D721Med (cell line): ENCODE measurements around the gene MAP3K13.

Experiments used
- DNase-seq: peaks from one replicate; pipeline ENCODE4 v3.0.0; 2011; ENCODE audit warnings: low spot score; ENCODE audit not compliant: insufficient read length
- FAIRE-seq: peaks from 2 replicates; lab custom pipeline; 2011; peaks lifted over from hg19 to GRCh38; lab: Jason Lieb, UNC
- TF ChIP-seq, protein P1 (sequence below): IDR thresholded peaks from 2 replicates; pipeline ENCODE4 v1.5.1; 2012; ENCODE audit warnings: mild to moderate bottlenecking, control low read depth; ENCODE audit not compliant: insufficient read depth; ENCODE audit errors: missing control alignments

Gene MAP3K13

GRCh38 chr3:185342459-185343174, 20.3 kb upstream of the MAP3K13 start:
- TF ChIP-seq, protein P1, sequence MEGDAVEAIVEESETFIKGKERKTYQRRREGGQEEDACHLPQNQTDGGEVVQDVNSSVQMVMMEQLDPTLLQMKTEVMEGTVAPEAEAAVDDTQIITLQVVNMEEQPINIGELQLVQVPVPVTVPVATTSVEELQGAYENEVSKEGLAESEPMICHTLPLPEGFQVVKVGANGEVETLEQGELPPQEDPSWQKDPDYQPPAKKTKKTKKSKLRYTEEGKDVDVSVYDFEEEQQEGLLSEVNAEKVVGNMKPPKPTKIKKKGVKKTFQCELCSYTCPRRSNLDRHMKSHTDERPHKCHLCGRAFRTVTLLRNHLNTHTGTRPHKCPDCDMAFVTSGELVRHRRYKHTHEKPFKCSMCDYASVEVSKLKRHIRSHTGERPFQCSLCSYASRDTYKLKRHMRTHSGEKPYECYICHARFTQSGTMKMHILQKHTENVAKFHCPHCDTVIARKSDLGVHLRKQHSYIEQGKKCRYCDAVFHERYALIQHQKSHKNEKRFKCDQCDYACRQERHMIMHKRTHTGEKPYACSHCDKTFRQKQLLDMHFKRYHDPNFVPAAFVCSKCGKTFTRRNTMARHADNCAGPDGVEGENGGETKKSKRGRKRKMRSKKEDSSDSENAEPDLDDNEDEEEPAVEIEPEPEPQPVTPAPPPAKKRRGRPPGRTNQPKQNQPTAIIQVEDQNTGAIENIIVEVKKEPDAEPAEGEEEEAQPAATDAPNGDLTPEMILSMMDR: no peak
- no peak for FAIRE-seq
- no peak for DNase-seq

GRCh38 chr3:185347399-185347798, 15.5 kb upstream of the MAP3K13 start:
- FAIRE-seq (no peak), DNase-seq (no peak)
- TF ChIP-seq, protein P1: peak; percentile 32

DNA sequence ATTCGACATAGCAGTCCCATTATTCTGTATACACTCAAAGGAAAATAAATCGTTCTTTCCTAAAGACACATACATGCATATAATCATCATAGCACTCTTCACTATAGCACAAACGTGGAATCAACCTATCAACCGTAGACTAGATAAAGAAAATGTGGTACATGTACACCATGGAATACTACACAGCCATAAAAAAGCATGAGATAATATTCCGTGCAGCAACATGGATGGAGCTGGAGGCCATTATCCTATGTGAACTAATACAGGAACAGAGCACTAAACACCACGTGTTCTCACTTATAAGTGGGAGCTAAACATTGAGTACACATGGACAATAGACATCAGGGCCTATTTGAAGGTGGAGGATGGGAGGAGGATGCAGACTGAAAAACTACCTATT, 12.1 kb upstream of the MAP3K13 start:
- TF ChIP-seq, protein P1: no peak
- peak; percentile 41 for FAIRE-seq
- no peak for DNase-seq

DNA sequence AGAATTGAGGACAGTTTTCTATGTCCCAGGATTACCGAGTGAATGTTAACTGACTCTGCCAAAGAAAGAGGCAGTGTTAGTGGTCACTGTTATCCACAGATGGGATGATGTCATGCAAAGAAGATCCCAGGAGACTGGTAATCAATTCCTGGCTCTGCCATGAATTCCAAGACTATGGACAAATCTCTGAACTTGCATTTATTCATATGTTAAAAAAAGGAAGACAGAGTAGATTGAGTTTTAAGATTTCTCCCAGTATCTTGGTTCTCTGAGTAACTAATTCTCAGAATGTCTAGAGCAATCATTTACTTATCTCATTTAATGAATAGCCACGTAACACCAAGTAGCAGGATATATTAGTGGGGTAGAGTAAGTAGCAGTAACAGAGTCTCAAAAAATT, 11.5 kb upstream of the MAP3K13 start:
- DNase-seq (no peak), FAIRE-seq (no peak)
- TF ChIP-seq, protein P1: no peak

DNA sequence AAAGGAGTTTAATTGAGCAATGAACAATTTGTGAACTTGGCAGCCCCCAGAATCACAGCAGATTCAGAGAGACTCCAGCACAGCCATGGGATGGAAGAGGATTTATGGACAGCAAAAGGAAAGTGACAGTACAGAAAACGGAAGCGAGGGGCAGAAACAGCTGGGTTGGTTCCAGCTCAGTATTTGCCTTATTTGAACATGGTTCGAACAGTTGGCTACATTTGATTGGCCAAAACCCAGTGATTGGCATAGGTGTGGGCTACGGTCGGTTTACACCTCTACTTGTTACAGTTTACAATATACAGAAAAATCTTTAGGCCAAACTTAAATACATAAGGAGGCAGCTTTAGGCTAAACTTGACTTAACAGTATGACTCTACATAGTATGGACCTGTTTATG, 9.7 kb upstream of the MAP3K13 start:
- TF ChIP-seq, protein P1: no peak
- FAIRE-seq (no peak), DNase-seq (no peak)

DNA sequence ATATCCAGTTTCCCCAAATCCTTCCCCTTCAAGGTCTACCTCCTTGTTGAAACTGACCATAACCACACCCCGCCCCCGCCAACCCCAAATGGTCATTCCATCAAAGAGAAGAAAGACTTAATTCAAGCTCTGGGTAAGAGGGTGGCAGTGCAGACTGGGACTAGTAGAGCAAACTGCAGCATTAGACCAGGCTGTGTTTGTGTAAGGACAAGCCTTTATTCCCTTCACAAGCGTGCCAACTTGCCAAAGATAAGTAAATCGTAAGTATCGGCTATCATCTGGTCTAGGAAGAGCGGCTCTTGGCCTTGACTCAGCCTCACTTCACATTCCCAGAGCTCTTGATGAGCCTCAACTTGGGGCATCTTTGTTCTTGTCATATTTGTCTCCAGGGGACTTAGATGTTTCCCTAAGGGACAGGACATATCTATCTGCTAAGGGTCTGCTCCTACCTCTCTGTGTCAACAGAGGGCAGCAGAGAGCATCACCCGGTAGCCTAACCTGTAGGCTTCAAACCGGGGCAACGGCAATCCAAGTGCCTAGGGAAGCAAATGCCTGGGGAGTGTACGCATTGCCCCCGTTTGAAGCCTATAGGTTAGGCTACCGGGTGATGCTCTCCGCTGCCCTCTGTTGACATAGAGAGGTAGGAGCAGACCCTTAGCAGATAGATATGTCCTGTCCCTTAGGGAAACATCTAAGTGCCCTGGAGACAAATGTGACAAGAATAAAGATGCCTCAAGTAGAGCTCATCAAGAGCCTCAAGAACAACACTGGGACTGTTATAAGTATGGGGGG, 8.9 kb upstream of the MAP3K13 start:
- FAIRE-seq (peak; percentile 64), DNase-seq (no peak)
- TF ChIP-seq, protein P1: peak; percentile 74

DNA sequence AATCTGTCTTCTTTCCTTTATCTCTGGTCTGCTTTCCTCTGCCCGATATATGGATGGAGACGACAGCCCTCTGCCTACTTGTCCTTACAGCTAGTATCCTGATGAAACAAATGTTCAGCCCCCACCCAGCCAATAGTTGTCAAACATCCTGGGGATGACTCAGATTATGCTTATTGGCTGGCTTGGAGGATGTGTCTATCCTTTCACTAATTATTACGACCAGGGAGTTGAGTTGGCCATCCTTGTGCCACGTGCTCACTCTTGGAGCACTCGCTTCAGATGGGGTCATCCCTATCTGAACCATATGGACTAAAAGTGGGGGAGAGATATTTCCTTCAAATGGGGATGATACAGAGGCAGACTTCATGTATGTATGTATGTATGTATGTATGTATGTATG, 6.4 kb upstream of the MAP3K13 start:
- DNase-seq: no peak
- FAIRE-seq: no peak

More for the DNA sequence above, 6.4 kb upstream of the MAP3K13 start:
- TF ChIP-seq, protein P1: no peak
